Type B pancreatic cell (in vitro differentiated cells): ENCODE results near the gene MOB3C. TPM values are rescaled to one million over a fixed set of nuclear protein-coding genes. Genes with fewer than 3 reads are reported as not detected.

Experiments
- DNase-seq: peaks from one replicate; pipeline ENCODE4 v3.0.0; 2021; ENCODE audit warnings: mixed read lengths; ENCODE audit not compliant: unreplicated experiment; ENCODE audit errors: extremely low spot score
- H3K27ac Mint-ChIP-seq: 2 replicates; pipeline ENCODE4 v1.8.0; 2021; ENCODE audit warnings: mild to moderate bottlenecking, mixed read lengths
- H3K27me3 Mint-ChIP-seq: 2 replicates; pipeline ENCODE4 v1.8.0; 2021; ENCODE audit warnings: mixed read lengths
- H3K36me3 Mint-ChIP-seq: 2 replicates; pipeline ENCODE4 v1.8.0; 2021; ENCODE audit warnings: mixed read lengths
- H3K4me1 Mint-ChIP-seq: one replicate; pipeline ENCODE4 v1.8.0; 2021; ENCODE audit warnings: mixed read lengths; ENCODE audit not compliant: unreplicated experiment
- H3K4me3 Mint-ChIP-seq: 2 replicates; pipeline ENCODE4 v1.8.0; 2021; ENCODE audit warnings: mild to moderate bottlenecking, mixed read lengths
- H3K9me3 Mint-ChIP-seq: 2 replicates; pipeline ENCODE4 v1.8.0; 2021; ENCODE audit warnings: mixed read lengths
- total RNA-seq: library from RNA; stranded (reverse); gene quantifications from 2 replicates; pipeline ENCODE4 v1.2.1, GENCODE V29; 2021; ENCODE audit warnings: low replicate concordance
- TF ChIP-seq, protein P1 (sequence below): fragments of 200-600 bp; sonication (generic); conservative IDR thresholded peaks from 2 replicates; pipeline ENCODE4 v1.5.0; 2021; ENCODE audit warnings: antibody characterized with exemption, mild to moderate bottlenecking

MOB3C gene
- total RNA-seq, 1 donor from 2014 or later = 6.8 TPM

DNA sequence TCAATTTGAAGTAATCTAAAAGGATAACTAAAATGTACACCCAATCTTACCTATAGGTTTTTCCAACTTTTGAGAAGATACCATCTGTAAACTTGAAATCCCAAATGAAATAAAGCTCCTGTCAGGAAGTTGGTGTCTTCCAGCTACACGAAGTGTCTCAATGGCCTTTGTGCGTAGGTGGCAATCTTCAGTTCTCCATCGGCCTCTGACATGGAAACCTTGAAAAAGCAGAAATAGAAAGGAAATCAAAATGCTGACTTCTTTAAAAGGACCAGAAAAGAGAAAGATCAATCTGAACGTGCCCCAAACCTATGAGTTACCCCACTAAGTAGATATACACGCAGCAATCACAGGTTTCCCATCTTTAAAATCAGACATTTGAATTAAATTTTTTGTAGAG lies 22.5 kb downstream of the MOB3C start:
- Mint-ChIP-seq H3K27ac (no peak overlapping the region), H3K27me3 (no peaks in the 10 kb centered on the region), H3K4me3 (no peak overlapping the region), H3K4me1 (no peaks in the 10 kb centered on the region), H3K9me3 (no peaks in the 10 kb centered on the region), H3K36me3 (peaks cover 23% of the 10 kb centered on the region)
- TF ChIP-seq, protein P1, sequence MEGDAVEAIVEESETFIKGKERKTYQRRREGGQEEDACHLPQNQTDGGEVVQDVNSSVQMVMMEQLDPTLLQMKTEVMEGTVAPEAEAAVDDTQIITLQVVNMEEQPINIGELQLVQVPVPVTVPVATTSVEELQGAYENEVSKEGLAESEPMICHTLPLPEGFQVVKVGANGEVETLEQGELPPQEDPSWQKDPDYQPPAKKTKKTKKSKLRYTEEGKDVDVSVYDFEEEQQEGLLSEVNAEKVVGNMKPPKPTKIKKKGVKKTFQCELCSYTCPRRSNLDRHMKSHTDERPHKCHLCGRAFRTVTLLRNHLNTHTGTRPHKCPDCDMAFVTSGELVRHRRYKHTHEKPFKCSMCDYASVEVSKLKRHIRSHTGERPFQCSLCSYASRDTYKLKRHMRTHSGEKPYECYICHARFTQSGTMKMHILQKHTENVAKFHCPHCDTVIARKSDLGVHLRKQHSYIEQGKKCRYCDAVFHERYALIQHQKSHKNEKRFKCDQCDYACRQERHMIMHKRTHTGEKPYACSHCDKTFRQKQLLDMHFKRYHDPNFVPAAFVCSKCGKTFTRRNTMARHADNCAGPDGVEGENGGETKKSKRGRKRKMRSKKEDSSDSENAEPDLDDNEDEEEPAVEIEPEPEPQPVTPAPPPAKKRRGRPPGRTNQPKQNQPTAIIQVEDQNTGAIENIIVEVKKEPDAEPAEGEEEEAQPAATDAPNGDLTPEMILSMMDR = no peak
- no peak for DNase-seq

DNA sequence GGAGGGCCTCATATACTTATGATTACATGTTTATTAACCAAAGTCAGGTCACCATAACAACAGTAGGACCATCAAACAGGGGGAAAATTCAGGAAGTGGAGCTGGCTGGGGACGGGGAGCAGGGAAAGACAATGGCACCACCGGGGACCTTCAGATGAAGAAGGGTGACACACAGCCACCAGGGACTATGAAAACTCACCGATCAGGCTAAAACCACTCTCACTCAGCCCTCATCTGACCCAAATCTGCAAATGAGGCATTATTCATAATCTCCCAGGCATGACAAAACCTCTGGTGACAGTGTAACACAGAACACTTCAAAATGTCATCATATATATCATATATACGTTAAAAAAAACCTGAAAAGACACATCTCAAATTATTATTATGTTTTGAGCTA lies 23.8 kb downstream of the MOB3C start:
- DNase-seq = no peak
- Mint-ChIP-seq H3K27ac (no peak overlapping the region), H3K27me3 (no peaks in the 10 kb centered on the region), H3K4me3 (no peak overlapping the region), H3K4me1 (no peaks in the 10 kb centered on the region), H3K36me3 (peaks cover 26% of the 10 kb centered on the region), H3K9me3 (no peaks in the 10 kb centered on the region)
- TF ChIP-seq, protein P1 = no peak

DNA sequence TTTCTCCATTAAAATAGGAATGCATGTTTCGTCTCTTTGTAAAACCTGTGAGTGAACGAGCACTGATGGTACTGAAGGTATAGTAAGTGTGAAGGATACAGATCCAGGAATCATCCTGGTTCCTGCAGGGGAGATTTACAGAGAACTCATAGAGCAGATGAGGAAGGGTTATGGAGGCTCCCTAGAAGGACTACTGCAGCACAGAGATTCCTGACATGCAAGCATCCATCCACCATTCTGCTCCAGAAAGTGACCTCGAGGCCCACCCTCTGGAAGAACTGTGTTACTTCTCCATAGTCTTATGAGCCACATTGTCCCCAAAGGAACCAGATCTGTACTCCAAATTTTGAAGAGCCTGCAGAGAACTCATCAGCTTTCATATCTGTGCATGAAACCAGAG lies 27.1 kb downstream of the MOB3C start:
- TF ChIP-seq, protein P1 = no peak

DNA sequence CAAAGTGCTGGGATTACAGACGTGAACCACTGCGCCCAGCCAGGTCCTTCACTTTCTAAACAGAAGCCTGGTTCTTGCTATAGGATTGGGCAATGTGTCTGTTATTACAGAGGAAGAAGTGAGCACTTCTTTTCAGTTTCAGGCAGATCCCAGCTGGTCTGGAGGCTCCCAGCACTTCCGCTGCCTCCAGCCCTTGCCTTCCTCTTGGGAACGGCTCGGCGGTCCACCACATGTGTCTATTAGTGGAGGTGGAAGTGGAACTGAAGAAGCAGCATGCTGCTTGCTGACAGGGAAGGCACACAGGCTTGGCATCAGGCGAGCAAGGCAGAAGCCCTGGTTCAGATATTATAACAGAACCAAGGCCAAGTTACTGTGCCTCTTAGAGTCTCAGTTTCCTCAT lies 29.5 kb downstream of the MOB3C start:
- Mint-ChIP-seq H3K27ac (no peak overlapping the region), H3K36me3 (peaks cover 18% of the 10 kb centered on the region), H3K27me3 (no peaks in the 10 kb centered on the region), H3K4me3 (no peak overlapping the region), H3K9me3 (no peaks in the 10 kb centered on the region), H3K4me1 (no peaks in the 10 kb centered on the region)
- DNase-seq = no peak
- TF ChIP-seq, protein P1 = no peak

More for the DNA sequence above, 27.1 kb downstream of the MOB3C start:
- H3K9me3 Mint-ChIP-seq = no peaks in the 10 kb centered on the region
- H3K4me1 Mint-ChIP-seq = no peaks in the 10 kb centered on the region
- no peak overlapping the region for H3K4me3 Mint-ChIP-seq
- no peak for DNase-seq
- peaks cover 26% of the 10 kb centered on the region for H3K36me3 Mint-ChIP-seq
- no peaks in the 10 kb centered on the region for H3K27me3 Mint-ChIP-seq
- no peak overlapping the region for H3K27ac Mint-ChIP-seq

DNA sequence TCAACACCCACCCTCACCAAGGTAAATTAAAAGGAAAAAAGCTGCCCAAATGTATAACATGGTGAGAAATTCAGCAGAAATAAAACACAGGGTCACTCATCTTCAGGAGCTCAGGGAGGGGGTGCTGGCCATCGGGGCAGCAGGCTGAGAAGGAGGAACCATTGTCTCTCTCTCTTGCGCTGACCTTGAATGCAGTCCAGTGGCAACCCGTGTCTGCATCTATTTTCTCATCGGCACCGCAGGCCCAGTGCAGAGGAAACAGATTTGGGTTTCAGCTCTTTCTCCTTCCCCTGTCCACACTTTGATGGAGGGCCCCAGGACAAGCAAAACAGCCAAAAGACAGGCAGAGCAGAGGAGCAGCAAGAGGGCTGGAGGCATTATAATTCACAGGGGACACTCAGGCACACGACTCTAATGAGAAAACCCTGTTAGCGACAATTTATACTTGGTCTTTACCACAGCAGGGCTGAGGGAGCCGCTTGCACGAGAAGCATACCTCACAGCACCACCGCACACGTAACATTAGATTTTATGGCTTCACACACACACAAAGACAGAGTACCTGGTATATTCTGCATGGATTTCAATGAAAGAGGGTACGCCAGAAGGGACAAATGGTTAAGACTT lies 31.2 kb downstream of the MOB3C start:
- no peak for DNase-seq
- TF ChIP-seq, protein P1 = no peak
- Mint-ChIP-seq H3K9me3 (no peaks in the 10 kb centered on the region), H3K27ac (no peak overlapping the region), H3K36me3 (peaks cover 19% of the 10 kb centered on the region), H3K27me3 (no peaks in the 10 kb centered on the region), H3K4me3 (no peak overlapping the region), H3K4me1 (no peaks in the 10 kb centered on the region)

DNA sequence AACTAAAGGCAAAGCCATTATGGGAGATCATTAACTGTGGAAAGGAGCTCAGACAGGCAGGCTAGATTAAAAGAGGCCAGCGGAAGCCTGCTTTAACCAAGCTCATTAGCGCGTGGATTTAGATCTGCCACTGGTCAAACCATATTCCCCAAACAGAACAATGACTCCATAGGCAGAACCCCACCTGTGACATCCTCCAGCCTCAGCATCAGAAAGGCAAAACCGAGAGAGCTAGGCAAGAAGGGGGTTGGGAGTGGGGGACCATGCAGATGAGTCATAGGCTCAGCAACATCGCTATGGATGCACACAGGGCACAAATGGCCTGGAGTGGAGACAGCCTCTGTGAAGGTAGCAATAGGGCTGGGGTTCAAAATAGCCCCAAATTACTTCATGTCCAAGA lies 33.1 kb downstream of the MOB3C start:
- no peaks in the 10 kb centered on the region for H3K27me3 Mint-ChIP-seq
- TF ChIP-seq, protein P1 = no peak
- H3K9me3 Mint-ChIP-seq = no peaks in the 10 kb centered on the region
- no peaks in the 10 kb centered on the region for H3K4me1 Mint-ChIP-seq
- no peak overlapping the region for H3K27ac Mint-ChIP-seq
- H3K36me3 Mint-ChIP-seq = peaks cover 18% of the 10 kb centered on the region
- no peak for DNase-seq
- no peak overlapping the region for H3K4me3 Mint-ChIP-seq
